Right renal cortex interstitium (tissue), 3 donors: Measurements from ENCODE around the gene AASS. TPM values are rescaled to one million over a fixed set of nuclear protein-coding genes. Genes with fewer than 3 reads are reported as not detected.
A peak's percentile ranks its signal among the peaks of the same experiment; 100 is the strongest.

ENCODE experiments used
- DNase-seq, 3 donors: peaks; one replicate each; pipeline ENCODE4 v3.0.0-alpha.2; 2013; ENCODE audit warnings: low read depth in 3 of 3, low spot score in 2 of 3
- polyA plus RNA-seq, 3 donors: library from polyadenylated mRNA; unstranded; fragments of 120-200 nt; gene quantifications; one replicate each; pipeline ENCODE4 v1.2.1, GENCODE V29; 2013; ENCODE audit not compliant: insufficient read length in 3 of 3

AASS gene
- polyA plus RNA-seq, 3 donors = 33.2 to 44.7 (median 43.8) TPM

DNA sequence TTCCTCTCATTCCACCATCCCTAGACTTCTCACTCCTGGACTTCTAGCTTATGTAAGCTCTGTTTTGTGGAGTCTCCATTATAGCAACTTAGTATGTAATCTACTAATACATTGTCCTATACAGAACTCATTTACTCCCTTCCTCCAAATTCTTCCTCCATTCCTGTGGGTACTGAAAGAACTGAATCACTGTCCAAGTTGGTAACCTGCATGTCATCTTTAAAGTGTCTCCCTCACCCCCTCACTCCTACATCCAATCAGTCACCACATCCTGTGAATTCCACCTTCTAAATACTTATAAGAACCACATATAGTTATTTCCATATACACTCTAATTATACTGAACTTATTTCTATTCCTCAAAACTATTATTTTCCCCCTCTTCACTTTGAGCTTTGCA is 20.3 kb downstream of the AASS start:
- no peak for DNase-seq

GRCh38 chr7:122118757-122119156 is 25.3 kb downstream of the AASS start:
- DNase-seq = no peak

- DNase-seq = no peak
These were observed 41.0 kb downstream of the AASS start for GRCh38 chr7:122103064-122103463.

- no peak for DNase-seq
These were observed 44.0 kb downstream of the AASS start for GRCh38 chr7:122100021-122100420.

GRCh38 chr7:122095642-122096041 is 48.4 kb downstream of the AASS start:
- DNase-seq = no peak

DNA sequence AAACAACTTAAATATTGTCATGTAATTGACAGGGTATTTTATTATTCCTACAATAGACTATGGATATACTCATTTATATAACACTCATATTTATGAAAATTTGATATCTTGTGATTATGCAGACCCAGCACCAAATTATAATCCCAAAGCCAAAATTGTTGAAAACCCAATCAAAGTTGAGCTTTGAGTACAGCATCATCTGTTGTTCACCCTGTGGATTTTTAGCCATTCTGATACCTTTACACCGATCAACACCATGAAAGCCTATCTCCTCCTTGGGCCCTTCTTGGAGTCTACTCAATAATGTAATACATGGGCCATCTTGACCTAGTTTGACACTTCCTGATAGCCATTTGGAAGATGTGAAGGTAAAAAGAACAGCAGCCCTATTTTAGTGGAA is 49.5 kb downstream of the AASS start:
- no peak for DNase-seq

DNA sequence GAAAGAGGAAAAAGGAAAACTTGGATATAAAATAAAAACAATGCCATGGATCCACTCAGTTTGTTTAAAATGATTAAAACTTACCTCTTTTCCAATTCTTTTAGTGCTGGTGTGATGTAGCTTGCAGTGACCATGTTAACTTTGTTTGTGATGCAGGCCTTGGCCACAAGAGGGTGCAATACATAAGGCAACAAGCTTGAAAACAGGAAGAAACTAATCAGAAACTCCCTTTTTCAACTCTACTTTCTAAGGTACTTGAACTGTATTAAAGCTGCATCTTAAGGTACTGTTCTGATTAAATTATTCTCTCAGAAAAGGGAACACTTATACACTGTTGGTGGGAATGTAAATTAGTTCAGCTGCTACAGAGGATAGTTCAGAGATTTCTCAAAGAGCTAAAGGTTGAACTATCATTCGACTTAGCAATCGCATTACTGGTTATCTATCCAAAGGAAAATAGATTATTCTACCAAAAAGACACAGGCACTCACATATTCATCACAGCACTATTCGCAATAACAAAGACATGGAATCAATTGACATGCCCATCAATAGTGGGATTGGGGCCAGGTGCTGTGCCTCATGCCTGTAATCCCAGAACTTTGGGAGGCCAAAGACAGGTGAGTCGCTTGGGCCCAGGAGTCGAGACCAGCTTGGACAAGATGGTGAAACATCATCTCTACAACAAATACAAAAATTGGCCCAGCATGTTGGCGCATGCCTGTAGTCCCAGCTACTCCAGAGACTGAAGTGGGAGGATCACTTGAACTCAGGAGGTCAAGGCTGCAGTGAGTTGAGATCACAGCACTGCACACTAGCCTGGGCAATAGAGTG is 50.9 kb downstream of the AASS start:
- peak; percentile 32 to 49 (median 47) for DNase-seq

GRCh38 chr7:122082670-122083069 is 61.4 kb downstream of the AASS start:
- DNase-seq = no peak

DNA sequence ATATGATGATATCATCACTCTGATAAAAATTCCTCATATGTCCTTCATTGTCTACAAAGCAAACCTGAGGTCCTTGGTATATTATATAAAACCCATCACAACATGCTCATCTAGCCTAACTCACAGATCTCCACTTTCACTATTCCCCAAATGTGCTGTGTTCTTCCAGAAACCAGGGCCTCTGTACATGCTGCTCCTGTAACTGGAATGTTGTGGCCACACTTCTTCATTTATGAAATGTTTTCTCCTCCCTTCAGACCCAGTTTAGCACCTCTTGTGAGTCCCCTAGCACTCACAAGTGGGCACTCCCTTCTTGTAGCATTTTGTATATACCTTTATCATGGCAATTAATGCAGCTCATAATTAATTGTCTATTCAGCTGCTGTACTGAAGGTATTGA is 61.9 kb downstream of the AASS start:
- DNase-seq = no peak

- no peak for DNase-seq
These were observed 70.4 kb downstream of the AASS start for GRCh38 chr7:122073635-122074034.

GRCh38 chr7:122072924-122073599 is 71.0 kb downstream of the AASS start:
- DNase-seq = no peak

GRCh38 chr7:122072272-122072671 is 71.8 kb downstream of the AASS start:
- no peak for DNase-seq

- no peak for DNase-seq
These were observed 73.2 kb downstream of the AASS start for GRCh38 chr7:122070834-122071233.

DNA sequence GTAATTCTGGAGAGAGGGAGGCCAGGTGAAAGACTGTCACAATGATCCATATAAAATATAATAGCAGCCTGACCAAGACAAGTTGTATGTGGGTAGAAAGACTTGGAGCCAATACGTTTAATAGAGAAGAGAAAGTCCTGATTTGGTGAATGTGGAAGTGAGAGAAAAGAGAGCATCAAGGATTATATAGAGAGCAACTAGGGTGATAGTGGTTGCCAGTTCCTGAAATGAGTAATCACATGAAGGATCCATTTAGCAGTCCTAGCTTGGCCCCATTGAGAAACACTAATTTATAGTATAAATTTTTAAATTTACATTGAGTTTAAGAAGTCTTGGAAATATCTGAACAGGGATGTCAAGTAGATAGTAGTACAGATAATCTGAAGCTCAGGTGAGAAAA is 74.0 kb downstream of the AASS start:
- DNase-seq = no peak

- DNase-seq = no peak
These were observed 75.0 kb downstream of the AASS start for GRCh38 chr7:122068999-122069398.

GRCh38 chr7:122068046-122068445 is 76.0 kb downstream of the AASS start:
- DNase-seq = no peak

DNA sequence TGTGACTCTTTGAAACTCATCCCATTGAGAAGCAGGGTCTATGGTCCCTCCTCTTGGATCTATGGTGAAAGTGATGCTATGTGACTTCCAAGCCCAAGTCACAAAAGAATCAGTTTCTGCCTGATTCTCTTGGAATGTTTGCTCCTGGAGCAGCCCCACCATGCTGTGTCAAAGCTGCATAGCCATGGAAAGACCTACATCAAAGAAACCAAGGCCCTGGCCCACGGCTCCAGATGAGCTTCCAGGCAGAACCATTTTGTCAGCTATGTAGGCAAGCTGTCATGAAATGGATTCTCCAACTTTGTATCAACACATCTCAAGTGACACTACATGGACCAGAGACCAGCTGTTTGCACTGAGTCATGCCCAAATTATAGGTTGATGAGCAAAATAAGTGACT is 77.0 kb downstream of the AASS start:
- no peak for DNase-seq

DNA sequence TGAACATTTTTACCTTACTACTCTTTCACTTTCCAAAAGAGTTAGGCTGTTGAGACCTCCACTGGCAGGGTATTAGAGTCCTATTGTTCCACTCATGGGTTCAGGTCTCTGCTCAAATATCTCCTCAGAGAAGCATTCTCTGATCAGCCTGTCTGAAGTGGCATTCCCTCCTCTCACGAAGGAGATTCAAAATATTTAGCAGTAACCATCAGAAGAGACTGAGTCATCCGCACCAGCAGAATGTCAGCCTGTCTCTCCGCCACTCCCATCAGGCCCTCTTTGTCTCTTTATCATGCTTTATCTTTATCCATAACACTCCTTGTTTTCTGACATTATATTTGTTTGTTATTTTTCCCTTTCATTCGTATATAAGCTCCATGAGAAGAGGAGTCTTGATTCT is 79.1 kb downstream of the AASS start:
- DNase-seq = no peak

DNA sequence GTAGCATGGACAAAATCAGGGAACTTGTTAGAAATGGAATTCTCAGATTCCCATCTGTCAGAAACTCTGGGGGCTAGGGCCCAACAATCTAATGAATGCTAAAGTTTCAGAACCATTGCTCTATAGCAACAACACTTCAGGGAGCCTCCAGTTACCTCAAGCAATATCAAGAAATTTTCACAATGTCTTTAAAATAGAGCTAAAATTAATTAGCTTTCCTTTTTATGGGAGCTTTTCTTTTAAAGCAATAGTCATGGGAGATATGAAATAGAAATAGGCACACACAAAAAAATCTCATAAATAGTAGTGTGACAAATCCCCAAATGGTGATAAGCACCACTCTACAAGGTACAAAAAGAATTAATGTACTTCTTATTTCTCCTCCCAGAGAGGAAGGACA is 80.9 kb downstream of the AASS start:
- DNase-seq = no peak

DNA sequence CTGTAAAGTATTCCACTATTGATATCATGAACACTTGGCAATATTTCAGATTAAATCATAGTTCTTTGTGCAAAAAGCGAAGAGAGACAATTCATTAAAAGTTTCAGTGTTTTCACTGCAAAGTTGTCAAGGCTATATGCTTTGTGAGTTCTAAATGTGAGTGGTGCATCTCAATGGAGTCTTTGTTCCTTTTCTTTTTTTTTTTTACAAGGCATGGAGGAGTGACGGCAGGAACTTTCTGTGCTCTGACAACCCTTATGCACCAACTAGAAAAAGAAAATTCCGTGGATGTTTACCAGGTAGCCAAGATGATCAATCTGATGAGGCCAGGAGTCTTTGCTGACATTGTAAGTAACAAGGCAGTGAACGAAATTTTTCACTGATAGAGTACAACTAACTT is 84.5 kb downstream of the AASS start:
- no peak for DNase-seq

GRCh38 chr7:122056977-122057376 is 87.1 kb downstream of the AASS start:
- DNase-seq = no peak

- no peak for DNase-seq
These were observed 89.0 kb downstream of the AASS start for GRCh38 chr7:122055073-122055472.
